Measurements from ENCODE around the gene ANKMY1. TPM values are rescaled to one million over a fixed set of nuclear protein-coding genes. Genes with fewer than 3 reads are reported as not detected.

ANKMY1 gene
- total and polyA plus RNA-seq, 12 donors = 1.9 to 15.6 (median 5.3) TPM

- intact Hi-C loops (cut with DNase I) = loop anchor here in 1 of 10 donors (5.0 kb wide), 1 partner anchor 238 kb away; no protein-coding TSS in a partner anchor
- H3K36me3 ChIP-seq = peaks cover 0 to 23% (median 0%) of the 10 kb centered on the region in 9 donors
- H3K27ac ChIP-seq = peak overlapping the region in 1 of 10 donors; percentile 56
- H3K4me3 ChIP-seq = no peak overlapping the region
- DNase-seq = peak; percentile 79 to 84
- TF ChIP-seq CTCF (IDR thresholded peaks at IDR 0.05) = peak; percentile 40 to 82 (median 68)
- peaks cover 0 to 12% (median 8%) of the 10 kb centered on the region in 9 donors for H3K4me1 ChIP-seq
- H3K27me3 ChIP-seq = no peaks in the 10 kb centered on the region
- ATAC-seq = peak; percentile 61 to 89 (median 84)
- no peaks in the 10 kb centered on the region for H3K9me3 ChIP-seq
- 29 to 33% methylated on average over 11 of the region's 11 CpGs for WGBS, 2 donors
Observed at GRCh38 chr2:240604291-240604938, 46.6 kb upstream of the ANKMY1 start.

GRCh38 chr2:240603846-240604245 is 46.1 kb upstream of the ANKMY1 start:
- DNase-seq (no peak), ATAC-seq (peak in 4 of 8 donors; percentile 11 to 15 (median 14))
- intact Hi-C loops (cut with DNase I) = loop anchor here in 1 of 10 donors (5.0 kb wide), 1 partner anchor 238 kb away; no protein-coding TSS in a partner anchor
- Histone ChIP-seq H3K27me3 (no peaks in the 10 kb centered on the region), H3K9me3 (no peaks in the 10 kb centered on the region), H3K36me3 (peaks cover 0 to 29% (median under 1%) of the 10 kb centered on the region in 9 donors), H3K4me1 (peaks cover 0 to 12% (median 8%) of the 10 kb centered on the region in 9 donors), H3K4me3 (no peak overlapping the region), H3K27ac (no peak overlapping the region)
- no peak for TF ChIP-seq CTCF (IDR thresholded peaks at IDR 0.05)
- WGBS, 2 donors = 91 to 93% methylated on average over 10 of the region's 10 CpGs

- ATAC-seq = no peak
- intact Hi-C loops (cut with DNase I) = loop anchor here in 1 of 10 donors (5.0 kb wide), 1 partner anchor 239 kb away; no protein-coding TSS in a partner anchor
- no peak for TF ChIP-seq CTCF (IDR thresholded peaks at IDR 0.05)
- Histone ChIP-seq H3K27ac (no peak overlapping the region), H3K36me3 (peaks cover 0 to 35% (median 7%) of the 10 kb centered on the region in 9 donors), H3K9me3 (no peaks in the 10 kb centered on the region), H3K27me3 (no peaks in the 10 kb centered on the region), H3K4me1 (peaks cover 0 to 12% (median 8%) of the 10 kb centered on the region in 9 donors), H3K4me3 (no peak overlapping the region)
- WGBS, 2 donors = 92 to 93% methylated on average over 22 of the region's 22 CpGs
- DNase-seq = no peak
Observed at GRCh38 chr2:240603081-240603835, 45.5 kb upstream of the ANKMY1 start.

- WGBS, 2 donors = 91 to 93% methylated on average over 31 to 32 of the region's 32 CpGs
- TF ChIP-seq CTCF (IDR thresholded peaks at IDR 0.05) = no peak
- Histone ChIP-seq H3K4me3 (no peak overlapping the region), H3K36me3 (peaks cover 0 to 43% (median 8%) of the 10 kb centered on the region in 9 donors), H3K27me3 (no peaks in the 10 kb centered on the region), H3K27ac (no peak overlapping the region), H3K4me1 (peaks cover 0 to 12% (median 8%) of the 10 kb centered on the region in 9 donors), H3K9me3 (no peaks in the 10 kb centered on the region)
- no peak for DNase-seq
- ATAC-seq = no peak
- intact Hi-C loops (cut with DNase I) = loop anchor here in 1 of 10 donors (5.0 kb wide), 1 partner anchor 240 kb away; no protein-coding TSS in a partner anchor
Observed at GRCh38 chr2:240602266-240603050, 44.7 kb upstream of the ANKMY1 start.
